ENCODE results near the gene PISD.
"Not testable (repeated sequence)": the region's sequence is repeated elsewhere in the genome, so short reads cannot be mapped to it uniquely, and the experiment has no call there.

The PISD gene

DNA sequence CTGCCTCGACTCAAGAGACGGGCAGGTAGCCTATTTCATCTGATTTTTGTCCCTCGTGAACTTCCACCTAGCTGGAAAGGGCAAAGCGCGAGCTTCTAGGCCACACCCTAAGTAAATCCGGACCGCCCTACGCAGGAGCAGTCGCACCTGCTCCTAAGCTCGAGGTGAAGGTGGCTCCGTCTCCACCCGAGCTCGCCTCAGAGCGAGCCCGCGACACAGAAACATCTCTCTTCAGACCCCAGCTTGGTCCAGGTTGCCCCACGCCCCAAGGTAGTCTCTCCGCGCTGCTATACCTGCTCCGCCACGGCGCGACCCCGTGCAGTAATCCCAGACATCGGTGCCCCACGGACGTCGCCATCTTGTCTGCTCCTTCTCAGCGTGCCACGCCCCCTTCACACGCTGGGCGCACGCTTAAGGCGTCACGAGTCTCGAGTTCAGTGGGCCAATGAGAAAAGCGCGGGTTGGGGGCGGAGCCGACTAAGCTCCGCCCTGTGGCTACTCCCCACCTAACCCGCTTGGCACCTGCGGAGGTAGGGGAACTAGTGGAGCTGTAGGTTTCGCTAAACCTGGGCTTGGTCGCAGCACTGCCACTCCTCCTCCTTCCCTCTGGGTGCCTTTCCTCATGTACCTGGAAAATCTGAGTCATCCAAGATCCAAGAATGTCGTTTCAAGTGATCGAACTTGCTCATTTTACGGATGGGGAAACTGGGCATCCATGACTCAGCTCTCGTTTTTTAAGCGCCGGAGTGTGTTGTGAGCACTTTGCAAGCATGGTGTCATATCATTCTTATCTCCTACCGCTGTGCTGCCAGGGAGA lies at the start of gene PISD:
Gene PISD, minus strand, starts transcription at position 365 of the 817 bp plus-strand sequence. Its CDS starts 7 bp downstream, at position 358.
- DNase-seq (ENCODE audit: low read depth in 2 of 2), result peak; percentile 90 to 93

DNA sequence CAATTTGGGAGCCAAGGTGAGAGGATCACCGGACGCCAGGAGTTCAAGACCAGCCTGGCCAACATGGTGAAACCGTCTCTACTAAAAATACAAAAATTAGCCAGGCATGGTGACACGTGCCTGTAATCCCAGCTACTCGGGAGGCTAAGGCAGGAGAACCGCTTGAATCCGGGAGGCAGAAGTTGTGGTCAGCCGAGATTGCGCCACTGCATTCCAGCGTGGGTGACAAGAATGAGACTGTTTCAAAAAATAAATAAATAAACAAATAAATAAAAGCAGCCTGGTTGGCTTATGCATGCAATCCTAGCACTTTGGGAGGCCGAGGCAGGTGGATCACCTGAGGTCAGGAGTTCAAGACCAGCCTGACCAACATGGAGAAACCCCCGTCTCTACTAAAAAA lies 49.2 kb upstream of the PISD start:
- not testable (repeated sequence) for DNase-seq (ENCODE audit: low read depth in 2 of 2)

DNA sequence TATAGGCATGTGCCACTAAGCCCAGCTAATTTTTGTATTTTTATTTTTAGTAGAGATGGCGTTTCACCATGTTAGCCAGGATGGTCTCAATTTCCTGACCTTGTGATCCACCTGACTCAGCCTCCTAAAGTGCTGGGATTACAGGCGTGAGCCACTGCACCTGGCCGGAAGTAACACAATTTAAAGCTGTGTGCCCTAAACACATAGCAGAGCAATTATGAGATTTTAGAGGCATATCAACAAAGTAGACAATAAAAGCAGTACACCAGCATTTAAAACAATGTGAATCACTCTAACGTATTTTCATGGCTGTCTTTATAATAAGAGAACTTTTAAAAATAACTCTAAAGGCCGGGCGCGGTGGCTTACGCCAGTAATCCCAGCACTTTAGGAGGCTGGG lies 45.5 kb upstream of the PISD start:
- DNase-seq (ENCODE audit: low read depth in 2 of 2), result no peak

DNA sequence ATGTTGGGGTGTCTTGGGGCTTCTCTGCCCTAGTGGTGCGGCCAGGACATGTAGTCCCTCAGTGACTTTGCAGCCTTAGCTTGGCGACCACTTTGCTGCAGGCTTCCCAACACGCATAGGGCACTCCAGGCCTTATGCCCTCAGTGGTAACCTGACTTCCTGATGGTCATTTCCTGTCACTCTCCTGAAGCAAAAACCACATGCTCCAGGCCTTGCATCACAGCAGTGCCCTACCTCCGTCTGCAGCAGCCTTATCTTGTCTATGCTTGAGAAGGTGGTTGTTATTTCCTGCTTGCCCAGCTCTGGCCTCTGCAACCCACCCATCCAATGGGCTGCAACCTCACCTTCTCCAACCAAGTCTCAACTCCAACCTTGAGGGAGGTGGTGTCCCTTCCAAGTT lies 33.4 kb upstream of the PISD start:
- no peak for DNase-seq (ENCODE audit: low read depth in 2 of 2)

DNA sequence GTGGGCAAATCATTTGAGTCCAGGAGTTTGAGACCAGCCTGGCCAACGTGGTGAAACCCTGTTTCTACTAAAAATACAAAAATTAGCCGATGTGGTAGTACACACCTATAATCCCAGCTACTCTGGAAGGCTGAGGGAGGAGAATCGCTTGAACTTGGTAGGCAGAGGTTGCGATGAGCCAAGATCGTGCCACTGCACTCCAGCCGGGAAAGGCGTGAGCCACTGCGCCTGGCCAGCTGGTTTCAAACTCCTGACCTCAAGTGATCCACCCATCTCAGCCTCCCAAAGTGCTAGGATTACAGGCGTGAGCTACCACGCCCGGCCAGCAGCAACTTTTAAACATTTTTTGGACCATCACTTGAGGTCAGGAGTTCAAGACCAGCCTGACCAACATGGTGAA lies 32.0 kb upstream of the PISD start:
- DNase-seq (ENCODE audit: low read depth in 2 of 2), result not testable (repeated sequence)

DNA sequence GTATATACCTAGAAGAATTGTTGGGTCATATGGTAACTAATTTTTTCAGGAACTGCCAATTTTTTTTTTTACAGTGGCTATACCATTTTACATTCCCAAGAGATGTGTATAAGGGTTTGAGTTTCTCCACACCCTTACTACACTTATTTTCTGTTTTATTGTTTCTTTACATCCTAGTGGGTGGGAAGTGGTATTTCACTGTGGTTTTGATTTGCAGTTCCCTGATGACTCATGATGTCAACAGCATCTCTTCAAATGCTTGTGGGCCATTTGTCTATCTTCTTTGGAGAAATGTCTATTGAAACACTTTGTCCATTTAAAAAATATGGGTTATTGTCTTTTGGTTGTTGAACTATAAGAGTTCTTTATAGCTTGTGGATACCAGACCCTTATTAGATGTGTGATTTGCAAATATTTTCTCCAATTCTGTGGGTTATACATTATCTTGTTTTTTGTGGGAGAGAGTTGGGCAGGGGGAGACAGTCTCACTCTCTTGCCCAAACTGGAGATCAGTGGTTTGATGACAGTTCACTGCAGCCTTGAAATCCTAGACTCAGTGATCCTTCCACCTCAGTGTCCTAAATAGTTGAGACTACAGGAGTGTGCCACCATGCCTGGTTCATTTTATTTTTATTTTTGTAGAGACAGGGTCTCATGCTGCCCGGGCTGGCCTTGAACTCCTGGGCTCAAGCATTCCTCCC lies 30.3 kb upstream of the PISD start:
- DNase-seq (ENCODE audit: low read depth in 2 of 2), result no peak

DNA sequence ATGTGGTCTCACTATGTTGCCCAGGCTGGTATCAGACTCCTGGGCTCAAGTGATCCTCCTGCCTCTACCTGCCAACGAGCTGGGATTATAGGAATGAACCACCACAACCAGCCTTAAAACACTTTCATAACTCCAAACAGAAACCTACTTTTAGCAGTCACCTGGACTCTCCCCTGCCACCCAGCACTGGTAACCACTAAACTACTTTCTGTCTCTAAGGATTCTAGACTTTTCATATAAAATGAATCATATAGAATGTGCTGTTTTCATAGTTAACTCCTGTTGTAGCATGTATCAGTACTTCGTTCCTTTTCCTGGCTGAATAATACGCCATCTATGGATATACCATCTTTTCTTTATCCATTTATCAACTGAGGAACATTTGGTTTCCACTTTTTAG lies 29.4 kb upstream of the PISD start:
- DNase-seq (ENCODE audit: low read depth in 2 of 2), result no peak

DNA sequence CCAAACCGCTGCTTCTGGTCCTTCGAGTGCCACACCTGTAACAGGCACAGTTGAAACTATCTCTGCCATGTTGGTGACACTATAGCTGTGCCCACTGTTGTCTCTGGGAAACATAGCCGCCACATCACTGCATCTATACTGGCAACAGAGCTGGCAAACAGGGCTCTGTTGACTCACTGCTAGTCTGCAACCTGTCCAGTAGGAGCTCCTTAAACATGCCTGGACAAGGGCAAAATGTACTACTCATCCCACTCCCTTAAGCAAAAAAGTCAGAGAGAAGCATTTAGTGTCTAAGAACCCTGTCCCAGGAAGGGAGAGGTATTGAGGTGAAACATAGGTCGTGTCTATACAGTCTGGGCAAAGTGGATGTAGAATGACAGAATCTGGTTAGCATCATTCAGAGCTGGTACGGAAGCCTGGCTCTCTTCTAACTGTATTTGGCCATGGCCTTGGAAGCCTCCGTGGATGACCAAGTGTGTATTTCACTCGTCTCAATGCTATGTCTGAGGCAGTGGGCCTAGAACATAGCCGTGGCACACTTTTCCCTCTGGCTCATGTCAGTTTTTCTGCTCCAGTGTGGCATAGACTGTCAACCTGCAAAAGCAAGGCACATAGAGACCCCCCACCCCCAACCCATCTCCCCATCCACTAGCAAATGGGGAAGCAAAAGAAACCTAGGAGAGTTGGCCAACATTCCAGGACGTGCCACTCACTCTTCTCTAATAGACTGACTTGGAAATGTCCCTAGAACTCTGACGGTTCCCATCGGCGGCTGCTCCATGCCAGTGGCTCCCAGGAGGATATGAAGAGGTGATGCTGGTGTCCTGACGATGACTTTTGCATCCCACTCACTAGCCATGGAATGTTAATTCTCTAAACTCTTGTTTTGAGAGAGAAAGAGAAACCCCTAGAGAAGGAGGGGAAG lies 21.4 kb upstream of the PISD start:
- DNase-seq (ENCODE audit: low read depth in 2 of 2), result no peak

DNA sequence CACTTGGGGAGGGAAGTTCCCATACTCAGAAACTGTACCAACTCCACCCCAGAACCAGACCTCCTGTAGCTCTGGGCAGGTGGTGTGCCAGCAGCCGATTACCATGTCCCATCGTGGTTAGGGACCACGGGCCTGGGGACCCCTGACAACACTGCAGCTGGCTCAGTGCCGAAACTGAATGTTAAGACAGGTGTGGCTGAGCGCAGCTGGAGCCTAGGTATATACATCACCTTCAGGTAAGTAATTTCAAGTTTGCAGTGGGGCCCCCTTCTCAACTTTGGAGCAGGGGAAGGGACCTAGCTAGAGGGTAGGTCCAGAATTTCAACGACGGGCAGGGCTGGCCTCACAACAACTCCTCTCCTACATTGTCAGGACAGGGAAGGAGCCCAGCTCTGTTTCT lies 20.7 kb upstream of the PISD start:
- no peak for DNase-seq (ENCODE audit: low read depth in 2 of 2)

DNA sequence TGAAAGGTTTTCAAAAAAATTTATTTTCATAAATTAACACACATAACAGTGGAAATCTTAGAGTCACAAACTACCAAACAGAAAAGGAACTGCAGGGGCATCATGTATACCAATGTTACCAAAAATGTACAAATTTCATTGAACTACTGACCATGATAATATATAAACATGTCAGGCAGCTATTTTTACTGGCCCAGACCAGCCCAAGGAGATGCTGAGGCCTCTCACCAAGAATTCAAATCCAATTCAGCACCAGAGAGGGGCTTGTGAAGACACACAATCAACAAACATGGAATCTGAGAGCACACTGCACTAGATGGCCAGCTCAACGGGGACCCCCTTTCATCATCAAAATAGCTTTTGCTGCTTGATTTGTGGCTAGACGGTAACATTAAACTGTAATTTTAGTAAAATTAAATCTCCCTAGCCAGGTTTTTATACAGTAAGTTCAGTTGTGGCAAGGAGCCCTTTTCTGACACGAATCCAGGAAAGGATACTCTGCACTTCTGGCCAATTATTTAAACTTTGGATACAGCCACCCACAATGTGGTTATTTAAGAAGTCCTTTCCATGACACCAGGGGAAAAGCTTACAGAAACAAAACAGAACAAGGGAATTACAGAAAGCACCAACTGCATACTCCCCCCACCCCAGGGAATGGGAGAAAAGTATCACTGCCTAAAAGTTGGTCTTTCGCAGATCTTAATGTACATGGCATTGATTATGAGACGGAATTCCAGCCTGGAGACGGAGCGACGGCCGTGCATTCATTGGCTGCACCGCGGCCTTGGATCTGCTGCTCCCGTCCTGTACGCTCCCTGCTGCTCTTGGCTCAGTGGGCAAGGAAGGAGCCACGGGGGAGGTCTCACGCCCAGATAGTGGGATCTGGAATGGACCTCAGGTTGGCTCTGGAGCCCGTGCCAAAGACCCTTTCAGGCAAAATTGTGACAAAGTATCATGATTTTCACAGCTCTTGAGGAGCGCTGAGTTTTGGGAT lies 19.6 kb upstream of the PISD start:
- DNase-seq (ENCODE audit: low read depth in 2 of 2), result no peak

DNA sequence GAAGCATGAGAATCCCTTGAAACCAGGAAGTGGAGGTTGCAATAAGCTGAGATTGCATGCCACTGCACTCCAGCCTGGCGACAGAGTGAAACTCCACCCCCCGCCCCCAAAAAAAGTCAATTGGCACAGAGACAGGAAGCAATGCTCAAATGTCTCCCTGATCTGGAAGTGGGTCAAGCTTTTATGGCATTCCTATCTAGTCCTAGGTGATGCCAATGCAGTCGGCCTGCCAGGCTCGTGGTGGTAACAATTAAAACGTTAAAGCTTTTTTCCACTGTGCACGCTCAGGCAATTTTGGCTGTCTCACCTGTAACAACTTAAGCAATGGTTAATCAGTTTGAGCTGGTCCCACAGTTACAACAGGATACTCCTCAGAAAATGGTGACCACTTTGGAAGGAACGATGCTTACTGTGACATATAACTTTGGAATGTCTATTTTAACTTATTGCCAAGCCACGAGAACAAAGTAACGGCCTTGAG lies 18.9 kb upstream of the PISD start:
- no peak for DNase-seq (ENCODE audit: low read depth in 2 of 2)

DNA sequence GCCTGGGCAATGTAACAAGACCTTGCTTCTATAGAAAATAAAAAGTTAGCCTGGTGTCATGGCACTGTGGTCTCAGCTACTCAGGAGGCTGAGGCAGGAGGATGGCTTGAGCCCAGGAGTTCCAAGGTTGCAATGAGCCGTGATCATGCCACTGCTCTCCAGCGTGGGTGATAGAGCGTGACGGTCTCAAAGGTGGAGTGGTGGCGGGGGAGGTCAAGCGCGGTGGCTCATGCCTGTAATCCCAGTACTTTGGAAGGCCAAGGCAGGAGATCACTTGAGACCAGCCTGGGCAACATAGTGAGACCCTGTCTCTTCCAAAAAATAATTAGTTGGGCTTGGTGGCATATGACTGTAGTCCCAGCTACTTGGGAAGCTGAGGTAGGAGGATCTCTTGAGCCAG lies 16.7 kb upstream of the PISD start:
- DNase-seq (ENCODE audit: low read depth in 2 of 2), result no peak

DNA sequence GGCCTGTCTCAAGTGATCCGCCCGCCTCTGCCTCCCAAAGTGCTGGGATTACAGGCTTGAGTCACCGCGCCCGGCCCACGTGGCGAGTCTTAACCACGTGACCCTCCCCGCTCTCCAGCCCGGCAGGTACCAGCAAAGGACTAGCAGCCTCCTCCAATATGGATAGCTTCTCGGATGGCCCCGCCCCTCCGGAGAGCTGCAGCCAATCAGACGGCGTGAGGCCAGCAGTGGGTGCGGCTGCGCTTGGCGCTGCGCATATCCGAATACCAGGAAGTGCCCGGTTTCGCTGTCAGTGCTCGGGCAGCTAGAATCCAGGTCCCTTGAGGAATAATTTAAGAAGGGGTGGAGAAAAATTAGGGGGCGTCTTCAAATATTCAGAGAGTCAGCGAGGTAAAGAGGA lies 14.7 kb upstream of the PISD start:
- DNase-seq (ENCODE audit: low read depth in 2 of 2), result peak; percentile 86 to 88

DNA sequence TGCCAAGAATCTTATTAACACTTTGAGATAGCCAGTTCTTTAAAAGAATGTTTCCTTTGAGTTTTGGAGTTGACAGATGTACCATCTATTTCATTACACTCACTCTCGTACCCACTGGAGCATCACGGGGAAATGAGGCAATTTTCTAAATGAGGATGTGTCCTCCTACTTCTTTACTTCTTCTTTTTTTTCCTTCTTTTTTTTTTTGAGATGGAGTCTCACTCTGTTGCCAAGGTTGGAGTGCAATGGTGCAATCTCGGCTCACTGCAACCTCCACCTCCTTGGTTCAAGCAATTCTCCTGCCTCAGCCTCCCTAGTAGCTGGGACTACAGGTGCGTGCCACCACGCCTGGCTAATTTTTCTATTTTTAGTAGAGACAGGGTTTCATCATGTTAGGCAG lies 12.2 kb upstream of the PISD start:
- DNase-seq (ENCODE audit: low read depth in 2 of 2), result not testable (repeated sequence)

DNA sequence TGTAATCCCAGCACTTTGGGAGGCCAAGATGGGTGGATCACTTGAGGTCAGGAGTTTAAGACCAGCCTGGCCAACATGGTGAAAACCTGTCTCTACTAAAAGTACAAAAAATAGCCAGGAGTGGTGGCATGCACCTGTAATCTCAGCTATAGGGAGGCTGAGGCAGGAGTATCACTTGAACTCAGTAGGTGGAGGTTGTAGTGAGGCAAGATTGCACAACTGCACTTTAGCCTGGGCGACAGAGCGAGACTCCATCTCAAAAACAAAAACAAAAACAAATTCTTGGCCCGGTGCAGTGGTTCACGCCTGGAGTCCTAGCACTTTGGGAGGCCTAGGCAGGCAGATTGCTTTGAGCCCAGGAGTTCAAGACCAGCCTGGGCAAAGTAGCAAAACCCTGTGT lies 6.8 kb upstream of the PISD start:
- DNase-seq (ENCODE audit: low read depth in 2 of 2), result not testable (repeated sequence)

DNA sequence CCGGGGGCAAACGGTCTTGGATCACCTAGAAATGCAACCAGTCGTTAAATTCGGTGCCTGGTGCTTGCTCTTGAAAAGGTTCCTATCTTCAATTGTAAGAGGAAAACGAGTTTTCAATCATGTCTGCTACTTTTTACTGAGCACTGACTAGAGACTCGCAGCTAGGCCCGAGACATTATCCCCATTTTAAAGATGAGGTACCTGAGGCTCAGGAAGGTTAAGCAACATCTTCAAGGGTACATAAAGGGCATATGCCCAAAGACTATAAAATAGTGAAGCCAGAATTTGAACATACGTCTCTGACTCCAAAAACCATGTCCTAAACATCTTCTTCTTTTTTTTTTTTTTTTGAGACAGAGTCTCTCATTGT lies 638 bp upstream of the PISD start:
- no peak for DNase-seq (ENCODE audit: low read depth in 2 of 2)

DNA sequence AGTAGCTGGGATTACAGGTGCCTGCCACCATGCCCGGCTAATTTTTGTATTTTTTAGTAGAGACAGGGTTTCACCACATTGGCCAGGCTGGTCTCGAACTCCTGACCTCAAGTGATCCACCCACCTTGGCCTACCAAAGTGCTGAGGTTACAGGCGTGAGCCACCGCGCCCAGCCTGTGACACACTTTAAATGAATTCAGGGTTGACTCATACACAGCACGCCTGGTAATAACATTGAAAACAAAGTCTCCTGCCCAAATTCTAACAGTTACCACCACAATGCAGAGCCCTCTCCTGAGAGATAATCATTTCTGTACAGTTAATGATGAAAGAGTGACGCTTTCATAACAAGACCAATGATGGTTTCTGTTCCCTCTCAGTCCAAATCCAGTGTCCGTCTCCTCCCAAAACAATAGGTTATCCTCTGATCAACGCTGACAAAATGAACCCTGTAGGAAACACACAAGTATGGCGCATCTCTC lies 1.1 kb downstream of the PISD start:
- DNase-seq (ENCODE audit: low read depth in 2 of 2), result not testable (repeated sequence)

DNA sequence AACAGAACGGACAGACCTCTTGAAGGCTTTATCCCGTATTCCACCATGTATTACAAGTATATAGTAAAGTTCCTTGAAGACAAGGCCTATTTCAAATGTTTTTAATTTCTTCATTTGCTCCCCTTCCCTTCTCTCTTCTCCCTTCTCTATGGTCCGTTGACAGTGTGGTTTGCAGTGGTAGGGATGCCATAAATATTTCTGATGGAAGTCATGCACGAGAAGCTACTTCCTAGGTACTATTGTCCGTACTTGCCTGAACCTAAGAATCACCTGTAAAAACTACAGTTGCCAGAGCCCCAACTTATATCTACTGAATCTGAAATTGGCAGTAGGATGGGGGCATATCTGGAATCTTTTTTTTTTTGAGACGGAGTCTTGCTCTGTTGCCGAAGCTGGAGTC lies 2.8 kb downstream of the PISD start:
- DNase-seq (ENCODE audit: low read depth in 2 of 2), result no peak

DNA sequence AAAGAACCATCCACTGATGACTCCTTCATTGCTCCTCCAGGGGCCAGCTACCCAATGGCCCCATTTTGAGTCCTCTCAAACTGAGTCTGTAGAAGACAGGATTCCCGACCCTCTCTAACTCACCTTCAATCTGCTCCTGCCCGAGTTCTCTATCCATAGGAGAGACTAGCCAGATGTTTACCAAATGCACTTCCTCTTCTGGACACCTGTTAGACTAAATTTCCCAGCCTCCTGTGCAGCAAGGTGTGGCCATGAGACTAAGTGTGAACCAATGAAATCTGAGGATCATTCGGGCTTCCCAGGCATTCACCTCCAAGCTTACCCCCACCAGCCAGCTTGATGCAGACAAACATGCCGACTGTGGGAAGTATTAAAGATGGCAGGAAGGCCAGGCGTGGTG lies 7.6 kb downstream of the PISD start:
- DNase-seq (ENCODE audit: low read depth in 2 of 2), result no peak

DNA sequence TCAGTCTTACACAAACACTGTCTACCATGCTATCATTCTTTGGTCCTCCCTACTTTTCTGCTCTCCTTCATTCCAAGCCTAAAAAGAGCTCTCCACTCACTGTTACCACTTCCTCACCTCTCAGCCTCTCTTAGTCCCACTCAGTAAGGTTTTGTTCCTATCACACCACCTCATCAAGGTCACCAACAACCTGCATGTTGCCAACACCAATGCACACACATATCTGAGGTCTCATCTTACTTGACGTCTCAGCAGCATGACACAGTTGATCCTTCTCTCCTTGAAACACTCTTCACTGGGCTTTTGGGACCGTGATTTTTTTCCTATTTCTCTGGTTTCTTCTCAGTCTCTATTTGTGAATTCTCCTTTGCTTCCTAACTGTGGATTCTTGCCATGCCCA lies 8.1 kb downstream of the PISD start:
- DNase-seq (ENCODE audit: low read depth in 2 of 2), result no peak

All from stimulated activated CD8-positive, alpha-beta memory T cell treated with anti-CD3 and anti-CD28 coated beads, Interleukin-15, amount 100 ng/mL, for 4 hours (primary cell).